Measurements from ENCODE around the gene BCO2. TPM values are rescaled to one million over a fixed set of nuclear protein-coding genes. Genes with fewer than 3 reads are reported as not detected.

BCO2 gene
- total RNA-seq, 1 donor from 2014 or later, result 11.0 TPM

- peak in 1 of 2 donors; percentile 0 for DNase-seq (ENCODE audit: extremely low spot score in 2 of 2)
- H3K27me3 ChIP-seq, result no peaks in the 10 kb centered on the region
- TF ChIP-seq POLR2A (IDR thresholded peaks at IDR 0.05), result no peak
- TF ChIP-seq, protein P1, sequence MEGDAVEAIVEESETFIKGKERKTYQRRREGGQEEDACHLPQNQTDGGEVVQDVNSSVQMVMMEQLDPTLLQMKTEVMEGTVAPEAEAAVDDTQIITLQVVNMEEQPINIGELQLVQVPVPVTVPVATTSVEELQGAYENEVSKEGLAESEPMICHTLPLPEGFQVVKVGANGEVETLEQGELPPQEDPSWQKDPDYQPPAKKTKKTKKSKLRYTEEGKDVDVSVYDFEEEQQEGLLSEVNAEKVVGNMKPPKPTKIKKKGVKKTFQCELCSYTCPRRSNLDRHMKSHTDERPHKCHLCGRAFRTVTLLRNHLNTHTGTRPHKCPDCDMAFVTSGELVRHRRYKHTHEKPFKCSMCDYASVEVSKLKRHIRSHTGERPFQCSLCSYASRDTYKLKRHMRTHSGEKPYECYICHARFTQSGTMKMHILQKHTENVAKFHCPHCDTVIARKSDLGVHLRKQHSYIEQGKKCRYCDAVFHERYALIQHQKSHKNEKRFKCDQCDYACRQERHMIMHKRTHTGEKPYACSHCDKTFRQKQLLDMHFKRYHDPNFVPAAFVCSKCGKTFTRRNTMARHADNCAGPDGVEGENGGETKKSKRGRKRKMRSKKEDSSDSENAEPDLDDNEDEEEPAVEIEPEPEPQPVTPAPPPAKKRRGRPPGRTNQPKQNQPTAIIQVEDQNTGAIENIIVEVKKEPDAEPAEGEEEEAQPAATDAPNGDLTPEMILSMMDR (IDR thresholded peaks at IDR 0.05), result no peak
- TF ChIP-seq POLR2AphosphoS5 (IDR thresholded peaks at IDR 0.05; ENCODE audit: insufficient read depth in 1 of 2, low read depth in 1 of 2), result no peak
- H3K27ac ChIP-seq, result no peak overlapping the region
- peaks cover 2 to 25% of the 10 kb centered on the region in 2 donors for H3K36me3 ChIP-seq
- no peaks in the 10 kb centered on the region for H3K9me3 ChIP-seq
- no peak overlapping the region for H3K4me3 ChIP-seq
- H3K4me1 ChIP-seq, result peaks cover 4% of the 10 kb centered on the region
- intact Hi-C loops (cut with DNase I), result no loop called here
Observed at GRCh38 chr11:112238041-112238440, 62.7 kb downstream of the BCO2 start.

DNA sequence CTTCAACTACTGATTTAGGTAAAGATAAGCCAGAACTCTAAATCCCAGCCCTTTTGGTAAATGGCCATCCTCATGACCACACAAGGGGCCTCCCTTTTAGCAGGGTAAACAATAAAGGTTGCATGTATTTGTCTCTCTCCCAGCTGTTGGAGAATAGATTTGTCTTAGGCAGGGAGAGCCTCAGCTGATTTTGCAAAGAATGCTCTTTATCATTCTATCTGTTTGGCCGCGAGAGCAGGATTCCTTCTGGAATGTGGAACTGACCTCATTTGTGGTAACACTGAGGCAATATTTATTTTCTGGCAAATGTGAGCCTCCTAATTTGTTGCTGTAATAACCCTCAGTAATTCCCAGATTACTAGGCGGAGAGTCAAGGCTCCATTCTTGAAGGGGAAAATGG, 66.2 kb downstream of the BCO2 start:
- H3K27ac ChIP-seq, result peak overlapping the region; percentile 40
- peak in 1 of 2 donors; percentile 87 for DNase-seq (ENCODE audit: extremely low spot score in 2 of 2)
- peaks cover 0 to 15% of the 10 kb centered on the region in 2 donors for H3K36me3 ChIP-seq
- peaks cover 4% of the 10 kb centered on the region for H3K4me1 ChIP-seq
- no peak overlapping the region for H3K4me3 ChIP-seq
- no peak for TF ChIP-seq POLR2A (IDR thresholded peaks at IDR 0.05)
- TF ChIP-seq, protein P1 (IDR thresholded peaks at IDR 0.05), result no peak
- TF ChIP-seq POLR2AphosphoS5 (IDR thresholded peaks at IDR 0.05; ENCODE audit: insufficient read depth in 1 of 2, low read depth in 1 of 2), result peak in 1 of 2 donors; percentile 26
- no peaks in the 10 kb centered on the region for H3K9me3 ChIP-seq
- intact Hi-C loops (cut with DNase I), result no loop called here
- H3K27me3 ChIP-seq, result no peaks in the 10 kb centered on the region

DNA sequence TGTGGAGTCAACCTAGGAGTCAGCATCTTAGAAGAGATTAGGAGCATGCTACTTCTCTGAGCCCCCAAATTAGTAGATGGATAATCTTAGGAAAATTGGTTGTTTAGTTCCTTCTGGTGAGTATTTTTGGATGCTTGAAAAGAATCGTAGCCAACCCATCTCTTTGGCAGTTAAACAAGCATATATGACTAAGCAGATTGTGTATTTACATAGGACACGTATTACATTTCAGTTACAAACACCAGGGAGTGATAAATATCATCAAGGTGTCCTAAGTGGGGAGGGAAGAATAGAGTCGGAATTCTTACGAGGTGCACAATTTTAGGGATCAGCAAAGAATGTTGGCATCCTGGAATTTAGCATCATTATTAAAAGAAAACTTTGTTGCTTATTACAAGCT, 71.9 kb downstream of the BCO2 start:
- H3K4me3 ChIP-seq, result no peak overlapping the region
- H3K4me1 ChIP-seq, result no peaks in the 10 kb centered on the region
- no peak overlapping the region for H3K27ac ChIP-seq
- no peaks in the 10 kb centered on the region for H3K27me3 ChIP-seq
- no peak for TF ChIP-seq POLR2A (IDR thresholded peaks at IDR 0.05)
- TF ChIP-seq, protein P1 (IDR thresholded peaks at IDR 0.05), result no peak
- TF ChIP-seq POLR2AphosphoS5 (IDR thresholded peaks at IDR 0.05; ENCODE audit: insufficient read depth in 1 of 2, low read depth in 1 of 2), result no peak
- no peaks in the 10 kb centered on the region for H3K36me3 ChIP-seq
- H3K9me3 ChIP-seq, result no peaks in the 10 kb centered on the region
- intact Hi-C loops (cut with DNase I), result no loop called here
- DNase-seq (ENCODE audit: extremely low spot score in 2 of 2), result no peak

GRCh38 chr11:112248201-112248600, 72.9 kb downstream of the BCO2 start:
- H3K4me3 ChIP-seq, result no peak overlapping the region
- TF ChIP-seq POLR2A (IDR thresholded peaks at IDR 0.05) (no peak), POLR2AphosphoS5 (IDR thresholded peaks at IDR 0.05; ENCODE audit: insufficient read depth in 1 of 2, low read depth in 1 of 2) (no peak)
- TF ChIP-seq, protein P1 (IDR thresholded peaks at IDR 0.05), result no peak
- intact Hi-C loops (cut with DNase I), result no loop called here
- no peaks in the 10 kb centered on the region for H3K9me3 ChIP-seq
- H3K36me3 ChIP-seq, result no peaks in the 10 kb centered on the region
- H3K27me3 ChIP-seq, result no peaks in the 10 kb centered on the region
- peak in 1 of 2 donors; percentile 1 for DNase-seq (ENCODE audit: extremely low spot score in 2 of 2)
- H3K4me1 ChIP-seq, result no peaks in the 10 kb centered on the region
- H3K27ac ChIP-seq, result no peak overlapping the region

- H3K4me1 ChIP-seq, result no peaks in the 10 kb centered on the region
- no peak overlapping the region for H3K4me3 ChIP-seq
- H3K36me3 ChIP-seq, result no peaks in the 10 kb centered on the region
- H3K27ac ChIP-seq, result no peak overlapping the region
- peak in 1 of 2 donors; percentile 29 for DNase-seq (ENCODE audit: extremely low spot score in 2 of 2)
- H3K9me3 ChIP-seq, result no peaks in the 10 kb centered on the region
- intact Hi-C loops (cut with DNase I), result no loop called here
- no peaks in the 10 kb centered on the region for H3K27me3 ChIP-seq
- TF ChIP-seq POLR2AphosphoS5 (IDR thresholded peaks at IDR 0.05; ENCODE audit: insufficient read depth in 1 of 2, low read depth in 1 of 2), result no peak
- TF ChIP-seq, protein P1 (IDR thresholded peaks at IDR 0.05), result no peak
- no peak for TF ChIP-seq POLR2A (IDR thresholded peaks at IDR 0.05)
Observed at GRCh38 chr11:112249871-112250610, 74.7 kb downstream of the BCO2 start.

Measured in vagina (tissue), 2 donors.